Measurements from ENCODE around the gene FHL3. TPM values are rescaled to one million over a fixed set of nuclear protein-coding genes. Genes with fewer than 3 reads are reported as not detected.
"Not testable (repeated sequence)": the region's sequence is repeated elsewhere in the genome, so short reads cannot be mapped to it uniquely, and the experiment has no call there.

The FHL3 gene
- polyA plus RNA-seq, 2 of the 4 experiments (the other 2 are of a cell fraction), result 1.4 to 5.4 TPM

- no peaks in the 10 kb centered on the region for H3K9me3 ChIP-seq
- POLR2A ChIA-PET, result no interaction called here
- H3K4me3 ChIP-seq, result no peak overlapping the region
- ATAC-seq (no peak), FAIRE-seq (no peak), DNase-seq (ENCODE audit: low read depth in 1 of 2, low spot score in 1 of 2) (no peak)
- CTCF ChIA-PET, result no interaction called here
- no peaks in the 10 kb centered on the region for H3K4me1 ChIP-seq
- H3K4me2 ChIP-seq, result no peak overlapping the region
- H3K27ac ChIP-seq, result no peak overlapping the region
- 95% methylated on average over 4 of the region's 4 CpGs for WGBS (ENCODE audit: missing lambda C conversion rate)
- TF ChIP-seq FOSB (CRISPR knock-in tag; IDR thresholded peaks at IDR 0.05), result no peak
- TF ChIP-seq BHLHE40 (IDR thresholded peaks at IDR 0.05; ENCODE audit: low read depth, low read length), result no peak
- TF ChIP-seq RARB (CRISPR knock-in tag; IDR thresholded peaks at IDR 0.05), result no peak
- no peak for TF ChIP-seq HOXB5 (CRISPR knock-in tag; IDR thresholded peaks at IDR 0.05)
- TF ChIP-seq, protein P1, sequence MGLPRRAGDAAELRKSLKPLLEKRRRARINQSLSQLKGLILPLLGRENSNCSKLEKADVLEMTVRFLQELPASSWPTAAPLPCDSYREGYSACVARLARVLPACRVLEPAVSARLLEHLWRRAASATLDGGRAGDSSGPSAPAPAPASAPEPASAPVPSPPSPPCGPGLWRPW (IDR thresholded peaks at IDR 0.05), result no peak
- no peak for TF ChIP-seq HOXB13 (CRISPR knock-in tag; IDR thresholded peaks at IDR 0.05; ENCODE audit: low read depth)
- TF ChIP-seq FOXS1 (CRISPR knock-in tag; IDR thresholded peaks at IDR 0.05), result no peak
Measured at GRCh38 chr1:37965301-37965700, 40.0 kb downstream of the FHL3 start.

GRCh38 chr1:37964106-37964505 lies 41.2 kb downstream of the FHL3 start:
- DNase-seq (ENCODE audit: low read depth in 1 of 2, low spot score in 1 of 2); ATAC-seq; H3K4me3 ChIP-seq; H3K4me1 ChIP-seq; POLR2A ChIA-PET; H3K4me2 ChIP-seq; FAIRE-seq; H3K27ac ChIP-seq; H3K9me3 ChIP-seq: not testable (repeated sequence)
- 86% methylated on average over 12 of the region's 12 CpGs for WGBS (ENCODE audit: missing lambda C conversion rate)
- CTCF ChIA-PET, result interaction anchor here (0.6 kb wide), 1 partner anchor 88 kb away, joined by 3 read pairs; no protein-coding TSS in a partner anchor

DNA sequence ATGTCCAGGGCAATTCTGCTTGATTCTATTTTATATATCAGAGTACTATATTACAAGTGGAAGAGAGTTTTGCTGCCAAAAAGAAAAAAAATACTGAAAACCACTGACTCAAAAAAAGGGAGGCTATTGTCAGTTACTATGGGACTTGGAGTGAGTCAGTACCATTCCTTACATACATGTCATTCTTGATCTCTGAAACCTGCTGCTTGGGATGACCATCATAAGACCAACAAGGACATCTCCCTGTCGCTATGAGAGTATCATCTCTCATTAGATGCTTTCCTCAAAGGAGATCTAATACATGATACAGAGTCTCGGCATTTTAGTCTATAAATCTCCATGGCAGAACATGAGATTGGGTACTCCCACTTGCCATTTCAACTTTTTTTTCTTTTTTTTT lies 46.6 kb downstream of the FHL3 start:
- no peak overlapping the region for H3K4me3 ChIP-seq
- no peak overlapping the region for H3K4me2 ChIP-seq
- DNase-seq (ENCODE audit: low read depth in 1 of 2, low spot score in 1 of 2) (peak in 1 of 2 experiments; percentile 30), ATAC-seq (peak; percentile 65; a peak in 5 of 6 replicates), FAIRE-seq (no peak)
- ChIA-PET POLR2A (no interaction called here), CTCF (interaction anchor here (1.2 kb wide), 1 partner anchor 99 kb away, joined by 3 read pairs; the partner anchor contains the start of gene MTF1)
- H3K4me1 ChIP-seq, result 0 out of 3 replicates have a peak, but pooled peaks cover 5% of the 10 kb centered on the region
- no peak for TF ChIP-seq SMC3 (IDR thresholded peaks at IDR 0.05)
- TF ChIP-seq, protein P2, sequence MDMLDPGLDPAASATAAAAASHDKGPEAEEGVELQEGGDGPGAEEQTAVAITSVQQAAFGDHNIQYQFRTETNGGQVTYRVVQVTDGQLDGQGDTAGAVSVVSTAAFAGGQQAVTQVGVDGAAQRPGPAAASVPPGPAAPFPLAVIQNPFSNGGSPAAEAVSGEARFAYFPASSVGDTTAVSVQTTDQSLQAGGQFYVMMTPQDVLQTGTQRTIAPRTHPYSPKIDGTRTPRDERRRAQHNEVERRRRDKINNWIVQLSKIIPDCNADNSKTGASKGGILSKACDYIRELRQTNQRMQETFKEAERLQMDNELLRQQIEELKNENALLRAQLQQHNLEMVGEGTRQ (IDR thresholded peaks at IDR 0.05), result no peak
- TF ChIP-seq CBX2 (IDR thresholded peaks at IDR 0.05; ENCODE audit: borderline replicate concordance, low read depth), result no peak
- TF ChIP-seq CTCF (IDR thresholded peaks at IDR 0.05), result no peak
- no peak for TF ChIP-seq HOXA7 (CRISPR knock-in tag; IDR thresholded peaks at IDR 0.05)
- H3K27ac ChIP-seq, result no peak overlapping the region
- H3K9me3 ChIP-seq, result no peaks in the 10 kb centered on the region
- 49% methylated on average over 2 of the region's 2 CpGs for WGBS (ENCODE audit: missing lambda C conversion rate)

DNA sequence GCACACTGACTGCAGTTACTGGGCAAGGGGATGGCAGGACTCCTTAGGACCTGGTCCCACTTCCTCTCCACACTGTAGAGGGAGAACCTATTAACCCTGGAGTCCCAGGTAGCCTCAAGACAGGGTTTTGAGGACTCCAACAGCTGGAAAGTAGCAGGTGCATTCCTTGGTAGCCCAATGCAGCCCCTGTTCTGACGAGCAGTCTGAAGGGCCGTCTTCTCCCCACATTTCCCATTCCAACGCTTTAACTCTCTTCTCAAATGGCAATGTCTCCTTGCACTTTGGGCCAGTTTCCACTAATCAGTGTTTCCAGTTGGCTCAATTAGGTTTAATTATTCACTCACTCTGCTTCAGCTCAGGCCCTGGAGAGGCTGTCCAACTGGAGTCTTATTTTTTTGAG lies 49.6 kb downstream of the FHL3 start:
- H3K4me3 ChIP-seq, result no peak overlapping the region
- POLR2A ChIA-PET, result no interaction called here
- no peak overlapping the region for H3K27ac ChIP-seq
- ATAC-seq, result no peak
- no peak for TF ChIP-seq RNF2 (IDR thresholded peaks at IDR 0.05; ENCODE audit: borderline replicate concordance, low read depth)
- no peak for TF ChIP-seq BHLHE40 (IDR thresholded peaks at IDR 0.05; ENCODE audit: low read depth, low read length)
- TF ChIP-seq, protein P1 (IDR thresholded peaks at IDR 0.05), result no peak
- TF ChIP-seq ESRRA (IDR thresholded peaks at IDR 0.05; ENCODE audit: borderline replicate concordance, low read length), result no peak
- no peak for TF ChIP-seq CBX8 (IDR thresholded peaks at IDR 0.05)
- no peak for TF ChIP-seq E2F6 (IDR thresholded peaks at IDR 0.05; ENCODE audit: borderline replicate concordance, low read depth)
- no peak for TF ChIP-seq RCOR1 (IDR thresholded peaks at IDR 0.05; ENCODE audit: low read depth, low read length)
- TF ChIP-seq TFCP2L1 (CRISPR knock-in tag; IDR thresholded peaks at IDR 0.05), result no peak
- TF ChIP-seq MAFK (IDR thresholded peaks at IDR 0.05; ENCODE audit: partially characterized antibody), result no peak
- no peak for FAIRE-seq
- CTCF ChIA-PET, result interaction anchor here (0.9 kb wide), 1 partner anchor 879 kb away, joined by 4 read pairs; no protein-coding TSS in a partner anchor
- no peak for DNase-seq (ENCODE audit: low read depth in 1 of 2, low spot score in 1 of 2)
- 0 out of 3 replicates have a peak, but pooled peaks cover 5% of the 10 kb centered on the region for H3K4me1 ChIP-seq
- no peak overlapping the region for H3K4me2 ChIP-seq
- H3K9me3 ChIP-seq, result no peaks in the 10 kb centered on the region
- 90% methylated on average over 3 of the region's 3 CpGs for WGBS (ENCODE audit: missing lambda C conversion rate)
